GM20000 (cell line): Measurements from ENCODE around the gene ASTN2.

ENCODE experiments used
- DNase-seq: peaks from one replicate; pipeline ENCODE4 v3.0.0; 2012; ENCODE audit warnings: low spot score
- TF ChIP-seq, protein P1 (sequence below): IDR thresholded peaks from 2 replicates; pipeline ENCODE4 v1.5.1; 2012; ENCODE audit warnings: mild to moderate bottlenecking, control low read depth; ENCODE audit errors: extremely low read depth, missing control alignments

The ASTN2 gene

DNA sequence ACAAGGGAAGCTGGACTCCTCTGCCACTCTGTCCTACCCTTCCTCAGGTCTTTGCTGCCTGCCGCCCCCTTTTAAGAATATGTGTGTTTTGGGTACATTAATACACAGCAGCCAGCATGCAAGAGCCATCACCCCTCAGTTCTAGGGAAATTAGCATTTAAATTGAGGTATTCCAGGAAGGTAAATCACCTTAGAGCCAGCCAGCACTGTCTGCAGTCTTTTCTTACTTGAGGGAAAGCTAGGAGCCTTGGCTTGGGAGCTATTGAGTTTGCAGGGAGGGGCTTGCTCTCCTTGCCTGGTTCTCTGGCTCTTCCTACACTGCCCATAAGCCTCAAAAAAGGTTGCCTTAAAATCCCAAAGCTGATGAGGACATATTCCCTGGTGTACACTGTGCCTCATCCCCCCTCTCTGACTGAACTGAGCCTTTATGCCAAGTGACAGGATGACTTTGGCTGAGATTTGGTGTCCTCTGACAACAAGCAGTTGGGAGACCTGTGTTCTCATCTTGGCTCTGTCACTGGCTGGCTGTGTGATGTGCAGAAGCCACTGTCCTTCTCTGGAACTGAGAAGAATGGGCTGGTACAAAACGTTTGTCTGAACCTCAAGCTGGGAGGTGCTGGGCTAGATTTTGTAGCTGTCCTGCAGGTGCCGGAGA is 673.6 kb downstream of the ASTN2 start:
- no peak for DNase-seq
- TF ChIP-seq, protein P1, sequence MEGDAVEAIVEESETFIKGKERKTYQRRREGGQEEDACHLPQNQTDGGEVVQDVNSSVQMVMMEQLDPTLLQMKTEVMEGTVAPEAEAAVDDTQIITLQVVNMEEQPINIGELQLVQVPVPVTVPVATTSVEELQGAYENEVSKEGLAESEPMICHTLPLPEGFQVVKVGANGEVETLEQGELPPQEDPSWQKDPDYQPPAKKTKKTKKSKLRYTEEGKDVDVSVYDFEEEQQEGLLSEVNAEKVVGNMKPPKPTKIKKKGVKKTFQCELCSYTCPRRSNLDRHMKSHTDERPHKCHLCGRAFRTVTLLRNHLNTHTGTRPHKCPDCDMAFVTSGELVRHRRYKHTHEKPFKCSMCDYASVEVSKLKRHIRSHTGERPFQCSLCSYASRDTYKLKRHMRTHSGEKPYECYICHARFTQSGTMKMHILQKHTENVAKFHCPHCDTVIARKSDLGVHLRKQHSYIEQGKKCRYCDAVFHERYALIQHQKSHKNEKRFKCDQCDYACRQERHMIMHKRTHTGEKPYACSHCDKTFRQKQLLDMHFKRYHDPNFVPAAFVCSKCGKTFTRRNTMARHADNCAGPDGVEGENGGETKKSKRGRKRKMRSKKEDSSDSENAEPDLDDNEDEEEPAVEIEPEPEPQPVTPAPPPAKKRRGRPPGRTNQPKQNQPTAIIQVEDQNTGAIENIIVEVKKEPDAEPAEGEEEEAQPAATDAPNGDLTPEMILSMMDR = no peak

DNA sequence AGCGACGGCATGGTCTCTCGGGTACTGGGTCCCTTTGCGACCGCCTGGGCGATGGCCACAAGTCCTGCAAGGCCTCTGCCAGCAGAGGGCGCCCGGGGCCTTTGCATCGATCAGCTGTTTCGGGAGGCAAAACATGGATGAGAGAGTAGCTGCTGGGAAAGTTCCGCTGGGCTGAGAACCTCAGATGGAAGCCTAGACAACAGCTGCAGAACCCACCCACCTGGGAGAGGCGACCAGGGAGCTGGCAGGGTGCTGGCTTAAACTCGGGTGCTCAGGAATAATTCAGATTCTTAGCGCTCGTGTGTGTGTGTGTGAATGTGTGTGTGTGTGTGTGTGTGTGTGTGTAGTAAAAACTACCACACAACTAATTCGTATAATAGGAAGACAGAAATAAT is 677.7 kb downstream of the ASTN2 start:
- TF ChIP-seq, protein P1 = peak; percentile 97
- peak; percentile 74 for DNase-seq

DNA sequence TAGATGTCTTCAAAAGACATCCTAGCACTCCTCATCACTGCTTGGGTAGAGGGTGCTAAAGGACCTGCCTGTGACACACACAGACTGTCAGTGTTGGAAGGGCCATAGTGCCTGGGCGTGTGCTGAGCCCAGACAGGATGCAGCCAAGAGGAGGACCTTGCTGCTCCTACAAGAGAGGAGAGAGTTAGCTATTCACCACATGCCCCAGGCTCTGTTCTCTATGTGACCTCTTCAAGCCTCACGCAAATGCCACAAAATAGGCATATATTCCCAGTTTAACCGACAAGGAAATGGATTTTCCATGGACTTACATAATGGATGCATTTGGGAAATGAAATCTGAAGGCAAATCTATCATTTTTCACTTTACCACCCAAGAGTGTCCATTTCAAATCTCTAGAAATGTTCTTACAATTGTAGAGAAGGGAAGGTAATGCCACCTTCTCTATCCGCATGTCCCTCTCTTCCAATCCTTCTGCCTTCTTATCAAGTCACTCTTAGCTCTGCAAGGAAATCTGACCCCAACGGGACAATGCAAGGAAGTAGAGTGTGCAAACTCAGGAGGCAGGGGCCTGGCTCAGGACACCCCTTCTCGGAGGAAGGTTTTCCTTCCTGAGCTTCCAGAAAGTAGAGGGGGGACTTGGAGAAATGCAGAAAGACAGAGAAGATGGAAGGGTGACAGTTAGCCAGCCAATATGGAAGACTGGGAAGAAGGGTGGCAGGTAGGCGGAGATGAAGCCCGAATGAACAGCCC is 678.3 kb downstream of the ASTN2 start:
- TF ChIP-seq, protein P1 = no peak
- DNase-seq = no peak

DNA sequence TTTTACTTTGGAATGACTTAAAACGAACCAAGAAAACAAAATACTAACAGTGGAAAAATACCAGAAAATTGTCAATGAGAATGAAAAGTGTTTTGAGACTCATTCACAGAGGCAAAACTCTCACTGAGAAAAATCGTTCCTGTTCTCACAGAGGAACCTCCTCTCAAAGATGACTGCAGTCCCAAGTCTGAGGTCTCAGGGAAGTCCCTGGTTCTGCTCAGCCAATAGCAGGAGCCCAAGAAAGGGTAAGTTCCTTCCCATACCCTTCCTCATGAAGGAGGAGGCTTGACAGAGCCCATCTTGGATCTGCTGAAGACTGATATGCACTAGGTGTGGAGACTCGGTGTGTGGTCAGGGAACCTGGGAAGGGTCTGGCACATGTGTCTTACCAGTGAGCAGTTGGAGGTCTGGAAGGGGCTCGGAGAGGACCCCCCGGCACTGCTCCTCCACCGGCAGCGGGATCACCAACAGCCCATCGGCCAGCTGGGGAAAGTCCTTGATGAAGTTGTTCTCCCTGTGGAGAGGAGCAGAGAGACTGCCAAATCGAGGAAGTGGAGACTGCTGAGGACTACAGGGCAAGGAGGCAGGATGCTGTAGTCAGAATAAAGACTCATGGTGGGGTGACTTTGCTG is 681.7 kb downstream of the ASTN2 start:
- TF ChIP-seq, protein P1 = no peak
- DNase-seq = peak; percentile 35

DNA sequence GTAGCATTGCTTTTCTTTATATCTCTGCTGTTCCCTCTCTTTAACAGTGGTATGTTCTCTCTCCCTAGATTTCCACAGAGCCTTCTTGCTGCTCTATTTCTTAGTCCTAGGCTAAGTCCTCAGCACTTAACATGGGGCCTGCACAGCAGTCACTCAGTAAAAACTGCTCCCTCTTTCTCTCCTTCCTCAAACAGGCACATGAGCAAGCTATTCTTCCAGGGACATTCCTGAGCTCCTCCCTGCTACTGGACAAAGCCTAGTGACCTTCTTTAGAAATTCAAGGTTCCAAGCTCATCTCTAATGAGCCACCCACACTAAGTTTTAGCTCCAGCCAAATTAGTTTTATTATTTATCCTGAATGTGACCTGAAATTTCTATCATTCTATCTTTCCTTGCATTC is 688.3 kb downstream of the ASTN2 start:
- TF ChIP-seq, protein P1 = no peak
- DNase-seq = no peak

DNA sequence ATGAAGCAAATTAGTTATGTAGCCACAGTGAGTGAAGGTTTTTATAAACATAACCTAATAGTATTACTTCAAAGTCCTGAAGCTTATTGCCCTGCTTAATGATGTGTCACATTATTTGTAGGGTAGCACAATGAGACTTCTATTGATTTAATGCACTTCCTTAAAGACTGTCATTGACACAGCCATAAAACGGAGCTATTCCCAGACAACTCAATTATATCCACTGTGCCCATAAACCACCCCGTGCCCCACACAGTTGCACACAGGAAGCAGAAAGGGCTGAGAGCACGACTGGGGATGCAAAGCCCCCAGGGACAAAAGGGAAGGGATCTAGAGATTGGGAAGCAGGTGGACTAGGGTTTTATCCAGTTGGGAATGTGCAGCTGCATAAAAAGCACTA is 690.7 kb downstream of the ASTN2 start:
- DNase-seq = no peak
- TF ChIP-seq, protein P1 = no peak

DNA sequence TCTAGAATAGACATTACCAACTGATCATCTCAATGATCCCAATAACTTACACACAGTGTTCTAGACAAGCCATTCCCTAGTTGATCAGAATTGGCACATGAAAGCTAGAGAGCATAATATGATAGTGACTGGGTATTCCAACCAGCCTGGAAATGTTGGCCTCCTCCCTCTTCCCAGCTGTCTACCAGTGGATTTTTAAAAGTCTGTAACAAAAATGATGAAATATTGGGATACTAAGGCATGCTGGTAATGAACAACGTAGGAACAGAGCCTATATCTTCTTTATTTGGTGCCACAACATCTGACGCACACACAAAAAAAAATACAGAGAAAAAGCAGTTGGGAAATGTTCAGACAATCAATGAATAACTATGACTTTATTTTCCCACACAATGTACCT is 692.9 kb downstream of the ASTN2 start:
- TF ChIP-seq, protein P1 = no peak
- no peak for DNase-seq
